ENCODE results near the gene MAP1B.

The MAP1B gene

GRCh38 chr5:72199681-72200080 lies 92.4 kb downstream of the MAP1B start:
- no peak for DNase-seq

GRCh38 chr5:72202331-72202825 lies 95.1 kb downstream of the MAP1B start:
- DNase-seq = no peak

GRCh38 chr5:72203251-72203845 lies 96.1 kb downstream of the MAP1B start:
- DNase-seq = no peak

GRCh38 chr5:72204946-72205345 lies 97.7 kb downstream of the MAP1B start:
- no peak for DNase-seq

GRCh38 chr5:72205431-72206009 lies 98.2 kb downstream of the MAP1B start:
- no peak for DNase-seq

GRCh38 chr5:72206160-72206559 lies 98.9 kb downstream of the MAP1B start:
- DNase-seq = no peak

GRCh38 chr5:72206994-72207393 lies 99.7 kb downstream of the MAP1B start:
- no peak for DNase-seq

- no peak for DNase-seq
Measured at GRCh38 chr5:72208324-72208926, 101.2 kb downstream of the MAP1B start.

- DNase-seq = no peak
Measured at GRCh38 chr5:72209147-72210115, 102.2 kb downstream of the MAP1B start.

GRCh38 chr5:72210888-72211678 lies 103.8 kb downstream of the MAP1B start:
- no peak for DNase-seq

GRCh38 chr5:72212171-72212570 lies 104.9 kb downstream of the MAP1B start:
- DNase-seq = no peak

GRCh38 chr5:72213482-72213881 lies 106.2 kb downstream of the MAP1B start:
- DNase-seq = no peak

- no peak for DNase-seq
Measured at GRCh38 chr5:72214168-72214567, 106.9 kb downstream of the MAP1B start.

- DNase-seq = no peak
Measured at GRCh38 chr5:72216756-72217155, 109.5 kb downstream of the MAP1B start.

GRCh38 chr5:72221099-72221498 lies 113.8 kb downstream of the MAP1B start:
- no peak for DNase-seq

GRCh38 chr5:72221541-72221940 lies 114.3 kb downstream of the MAP1B start:
- DNase-seq = no peak

GRCh38 chr5:72222521-72222920 lies 115.2 kb downstream of the MAP1B start:
- no peak for DNase-seq

GRCh38 chr5:72223371-72223770 lies 116.1 kb downstream of the MAP1B start:
- no peak for DNase-seq

- no peak for DNase-seq
Measured at GRCh38 chr5:72224946-72225463, 117.7 kb downstream of the MAP1B start.

GRCh38 chr5:72225741-72226140 lies 118.5 kb downstream of the MAP1B start:
- DNase-seq = no peak

- DNase-seq = no peak
Measured at GRCh38 chr5:72226950-72227349, 119.7 kb downstream of the MAP1B start.

- no peak for DNase-seq
Measured at GRCh38 chr5:72228960-72229359, 121.7 kb downstream of the MAP1B start.

Data from KG1 (cell line).